Jurkat, Clone E6-1 (cell line): ENCODE results near the gene PTBP3.
"Not testable (repeated sequence)": the region's sequence is repeated elsewhere in the genome, so short reads cannot be mapped to it uniquely, and the experiment has no call there.

ENCODE experiments used
- DNase-seq: peaks from one replicate; pipeline ENCODE4 v3.0.0-alpha.2; 2011; ENCODE audit warnings: low read depth, low spot score
- H3K4me3 ChIP-seq: 2 replicates; pipeline ENCODE4 v1.5.1; 2011; ENCODE audit warnings: mild to moderate bottlenecking, low read length, control low read depth, moderate library complexity

PTBP3 gene

DNA sequence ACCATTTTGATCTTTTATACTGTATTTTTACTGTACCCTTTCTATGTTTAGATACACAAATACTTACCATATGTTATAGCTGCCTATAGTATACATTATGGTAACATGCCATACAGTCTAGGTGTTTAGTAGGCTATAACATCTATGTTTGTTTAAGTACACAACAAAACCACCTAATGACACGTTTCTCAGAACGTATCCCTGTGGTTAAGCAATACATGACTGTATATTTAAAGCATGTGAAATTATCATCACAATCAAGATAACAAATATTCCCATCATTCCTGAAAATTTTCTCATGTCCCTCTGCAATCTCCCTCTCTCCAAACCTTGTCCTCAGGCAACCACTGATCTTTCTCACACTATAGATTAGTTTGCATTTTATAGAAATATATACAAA is 91.9 kb downstream of the PTBP3 start:
- H3K4me3 ChIP-seq: no peak overlapping the region
- no peak for DNase-seq

DNA sequence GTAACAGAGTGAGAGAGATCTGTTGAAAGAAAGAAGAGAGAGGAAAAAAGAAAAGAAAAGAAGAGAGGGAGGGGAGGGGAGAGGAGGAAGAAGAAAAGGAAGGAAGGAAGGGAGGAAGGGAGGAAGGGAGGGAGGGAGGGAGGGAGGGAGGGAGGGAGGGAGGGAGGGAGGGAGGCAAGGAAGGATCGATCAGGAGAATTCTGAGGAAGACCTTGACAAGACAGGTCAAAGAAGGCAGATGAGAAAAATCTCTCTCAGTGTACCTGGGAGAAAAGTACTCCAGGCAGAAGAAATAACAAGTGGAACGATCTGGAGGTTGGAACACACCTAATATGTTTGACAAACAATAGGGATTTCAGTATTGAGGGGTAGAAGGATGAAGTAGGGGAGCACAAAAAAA is 93.7 kb downstream of the PTBP3 start:
- H3K4me3 ChIP-seq: no peak overlapping the region

GRCh38 chr9:112239284-112239683 is 94.1 kb downstream of the PTBP3 start:
- DNase-seq: no peak
- H3K4me3 ChIP-seq: no peak overlapping the region

More for the DNA sequence above, 93.7 kb downstream of the PTBP3 start:
- no peak for DNase-seq

DNA sequence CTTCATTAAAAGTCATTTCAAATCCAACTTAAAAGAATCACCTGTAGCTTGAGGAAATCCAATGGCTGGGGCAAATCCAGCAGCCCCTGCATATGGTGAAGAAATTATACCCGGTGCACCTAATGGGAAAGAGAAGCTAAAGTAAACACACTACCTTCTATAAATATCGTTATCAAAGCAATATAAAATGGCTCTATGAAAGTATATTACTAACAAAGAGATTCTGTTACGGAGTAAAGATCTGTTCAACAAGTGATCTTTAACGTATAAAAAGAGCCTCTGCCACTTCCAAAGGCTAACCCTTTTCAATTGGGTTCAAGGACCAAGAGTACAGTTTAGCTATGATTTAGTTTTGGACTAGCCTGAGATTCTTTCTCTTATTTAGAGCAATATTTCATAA is 98.6 kb downstream of the PTBP3 start:
- H3K4me3 ChIP-seq: no peak overlapping the region
- no peak for DNase-seq

- no peak overlapping the region for H3K4me3 ChIP-seq
- DNase-seq: no peak
Observed at GRCh38 chr9:112233769-112234168, 99.7 kb downstream of the PTBP3 start.

- H3K4me3 ChIP-seq: no peak overlapping the region
- DNase-seq: no peak
Observed at GRCh38 chr9:112232233-112232632, 101.2 kb downstream of the PTBP3 start.

DNA sequence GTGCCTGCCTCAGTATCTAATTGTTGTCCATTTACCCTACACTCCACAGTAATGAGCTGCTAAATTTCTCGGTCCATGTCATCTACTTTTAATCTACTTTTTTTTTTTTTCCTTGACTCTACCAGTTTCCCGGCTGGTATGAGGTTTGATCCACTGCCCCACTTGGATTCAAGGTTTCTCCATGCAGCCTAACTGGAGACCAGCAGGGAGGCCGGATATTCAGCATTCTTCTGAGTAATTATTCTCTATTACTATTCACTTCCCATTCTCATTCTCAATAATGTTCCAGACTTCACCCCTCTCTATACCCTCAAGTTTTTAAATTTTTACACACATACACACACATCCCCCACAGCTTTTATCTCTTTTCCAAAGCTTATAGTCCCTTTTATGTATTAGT is 107.3 kb downstream of the PTBP3 start:
- no peak overlapping the region for H3K4me3 ChIP-seq
- DNase-seq: no peak

- H3K4me3 ChIP-seq: no peak overlapping the region
Observed at GRCh38 chr9:112224401-112225289, 108.8 kb downstream of the PTBP3 start.

GRCh38 chr9:112218908-112219307 is 114.5 kb downstream of the PTBP3 start:
- DNase-seq: peak; percentile 23

More at GRCh38 chr9:112224401-112225289, 108.8 kb downstream of the PTBP3 start:
- DNase-seq: no peak

GRCh38 chr9:112212926-112213325 is 120.5 kb downstream of the PTBP3 start:
- no peak overlapping the region for H3K4me3 ChIP-seq
- DNase-seq: no peak

More at GRCh38 chr9:112218908-112219307, 114.5 kb downstream of the PTBP3 start:
- H3K4me3 ChIP-seq: no peak overlapping the region

DNA sequence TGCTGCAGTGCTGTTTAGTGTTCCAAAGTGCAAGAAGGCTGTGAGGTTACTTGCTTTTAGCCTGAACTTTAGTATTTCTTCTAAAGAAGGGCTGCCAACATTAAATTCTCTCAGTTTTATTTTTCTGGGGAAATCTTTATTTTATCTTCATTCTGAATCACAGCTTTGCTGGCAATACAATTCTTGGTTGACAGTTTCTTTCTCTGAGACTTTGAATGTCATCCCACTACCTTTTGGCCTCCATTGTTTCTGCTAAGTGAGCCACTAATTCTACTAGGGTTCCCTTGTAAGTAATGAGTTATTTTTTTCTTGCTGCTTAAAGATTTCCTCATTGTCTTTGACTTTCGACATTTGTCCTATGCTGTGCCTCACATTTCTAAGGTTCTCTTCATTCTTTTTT is 126.0 kb downstream of the PTBP3 start:
- no peak for DNase-seq
- no peak overlapping the region for H3K4me3 ChIP-seq

DNA sequence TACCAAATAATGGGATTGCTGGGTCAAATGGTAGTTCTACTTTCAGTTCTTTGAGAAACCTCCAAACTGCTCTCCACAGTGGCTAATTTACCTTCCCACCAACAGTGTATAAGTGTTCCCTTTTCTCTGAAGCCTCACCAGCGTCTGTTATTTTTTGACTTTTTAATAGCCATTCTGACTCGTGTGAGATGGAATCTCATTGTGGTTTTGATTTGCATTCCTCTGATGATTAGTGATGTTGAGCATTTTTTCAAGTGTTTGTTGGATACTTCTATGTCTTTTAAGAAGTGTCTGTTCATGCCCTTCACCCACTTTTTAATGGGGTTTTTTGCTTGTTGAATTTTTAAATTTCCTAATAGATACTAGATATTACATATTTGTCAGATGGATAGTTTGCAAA is 129.9 kb downstream of the PTBP3 start:
- DNase-seq: no peak

GRCh38 chr9:112200711-112201110 is 132.7 kb downstream of the PTBP3 start:
- no peak overlapping the region for H3K4me3 ChIP-seq
- no peak for DNase-seq

More for the DNA sequence above, 129.9 kb downstream of the PTBP3 start:
- no peak overlapping the region for H3K4me3 ChIP-seq

- DNase-seq: no peak
- H3K4me3 ChIP-seq: no peak overlapping the region
Observed at GRCh38 chr9:112198646-112199045, 134.8 kb downstream of the PTBP3 start.

GRCh38 chr9:112194969-112195431 is 138.4 kb downstream of the PTBP3 start:
- DNase-seq: no peak

DNA sequence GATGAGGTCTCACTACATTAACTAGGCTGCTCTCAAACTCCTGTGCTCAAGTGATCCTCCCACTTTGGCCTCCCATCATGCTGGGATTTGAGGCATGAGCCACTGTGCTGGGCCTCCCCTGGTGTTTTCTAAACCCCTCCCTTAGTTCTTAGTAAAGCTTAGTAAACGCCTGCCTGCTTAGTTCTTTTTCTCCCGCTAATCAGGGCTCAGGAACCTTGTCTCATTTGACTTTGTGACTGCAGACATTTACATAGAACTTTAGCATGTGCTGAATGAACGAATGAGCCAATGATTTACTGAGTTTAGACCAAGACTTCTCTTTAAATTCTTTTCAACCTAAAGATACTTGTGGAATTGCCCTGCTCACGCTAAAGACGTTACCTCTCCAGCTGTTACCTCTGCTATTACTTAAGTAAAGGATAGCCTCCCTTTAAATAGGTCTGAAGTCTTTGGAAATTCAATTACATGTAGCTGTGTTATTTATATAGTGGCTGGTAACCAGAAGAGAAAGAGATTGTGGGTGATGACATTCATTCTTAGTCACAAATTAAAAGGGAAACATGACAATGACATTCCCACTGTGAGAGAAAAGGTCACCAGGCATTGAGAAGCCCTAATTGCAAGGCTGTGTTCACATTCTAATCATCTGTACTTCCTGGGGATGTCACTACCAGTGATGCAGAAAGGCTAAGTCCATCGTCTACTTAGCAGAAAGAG is 139.7 kb downstream of the PTBP3 start:
- H3K4me3 ChIP-seq: no peak overlapping the region
- DNase-seq: no peak

More at GRCh38 chr9:112194969-112195431, 138.4 kb downstream of the PTBP3 start:
- no peak overlapping the region for H3K4me3 ChIP-seq

GRCh38 chr9:112190320-112190719 is 143.1 kb downstream of the PTBP3 start:
- not testable (repeated sequence) for H3K4me3 ChIP-seq, DNase-seq

- no peak overlapping the region for H3K4me3 ChIP-seq
- no peak for DNase-seq
Observed at GRCh38 chr9:112188884-112189283, 144.5 kb downstream of the PTBP3 start.

DNA sequence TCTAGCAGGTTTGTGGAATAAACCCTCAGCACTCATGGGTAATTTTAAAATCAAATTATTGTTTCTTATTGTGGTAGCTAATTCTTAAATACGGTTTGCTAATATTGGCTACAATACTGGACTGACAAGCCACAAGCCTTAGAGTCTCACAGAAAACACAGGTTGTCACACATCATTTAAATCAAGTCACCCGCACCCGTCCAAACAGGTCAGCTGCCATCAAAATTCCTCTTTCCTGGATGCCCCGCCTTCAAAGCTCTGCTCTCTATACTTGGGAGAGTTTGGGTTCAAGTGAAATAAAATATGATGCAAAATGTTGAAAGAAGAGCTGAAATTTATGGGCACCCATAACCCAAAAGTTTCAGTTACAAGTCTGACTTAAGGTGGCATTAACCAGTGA is 146.0 kb downstream of the PTBP3 start:
- no peak for DNase-seq
- H3K4me3 ChIP-seq: no peak overlapping the region

DNA sequence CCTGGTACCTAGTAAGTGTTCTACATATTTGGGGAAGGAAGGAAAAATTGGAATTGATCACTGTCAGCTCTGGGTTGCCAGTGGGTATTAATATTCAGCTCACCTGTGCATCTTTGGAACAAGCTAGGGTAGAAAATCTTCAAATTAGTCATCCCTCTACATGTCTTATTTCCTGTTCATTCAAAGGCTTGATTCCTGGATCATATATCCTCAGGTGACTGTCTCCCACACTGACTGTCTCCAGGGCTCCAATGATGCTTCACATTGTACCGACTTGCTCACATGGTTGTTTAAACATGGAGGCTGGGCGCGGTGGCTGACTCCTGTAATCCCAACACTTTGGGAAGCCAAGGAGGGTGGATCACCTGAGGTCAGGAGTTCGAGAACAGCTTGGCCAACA is 146.7 kb downstream of the PTBP3 start:
- H3K4me3 ChIP-seq: no peak overlapping the region
- no peak for DNase-seq
